ENCODE results near the gene STRN.

The STRN gene

DNA sequence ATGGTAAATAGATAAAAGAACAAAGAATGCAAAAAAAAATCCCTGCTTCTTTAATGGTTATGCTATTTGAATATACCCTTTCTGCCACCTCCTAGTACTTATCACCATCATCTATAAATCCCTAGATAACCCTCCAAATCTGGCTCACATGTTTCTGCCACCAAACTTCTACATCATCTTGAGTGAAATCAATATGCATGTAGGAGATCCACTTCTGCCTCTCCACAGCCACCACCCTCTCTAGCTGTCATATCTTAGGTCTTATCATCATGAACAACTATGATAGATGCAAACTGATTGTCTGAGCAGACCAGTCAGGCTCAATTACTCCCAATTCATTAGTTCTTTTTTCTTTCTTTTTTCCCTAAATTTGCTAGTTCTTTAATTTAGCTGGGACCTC is 55.3 kb downstream of the STRN start:
- H3K27me3 ChIP-seq (ENCODE audit: insufficient read depth, poor library complexity, severe bottlenecking) = no peaks in the 10 kb centered on the region
- TF ChIP-seq REST (IDR thresholded peaks at IDR 0.05; ENCODE audit: insufficient replicate concordance, low read depth) (no peak), GABPA (IDR thresholded peaks at IDR 0.05; ENCODE audit: low read depth) (no peak), SPI1 (IDR thresholded peaks at IDR 0.05; ENCODE audit: borderline replicate concordance, low read depth) (no peak), POLR2AphosphoS5 (IDR thresholded peaks at IDR 0.05; ENCODE audit: low read depth) (no peak)
- TF ChIP-seq, protein P1, sequence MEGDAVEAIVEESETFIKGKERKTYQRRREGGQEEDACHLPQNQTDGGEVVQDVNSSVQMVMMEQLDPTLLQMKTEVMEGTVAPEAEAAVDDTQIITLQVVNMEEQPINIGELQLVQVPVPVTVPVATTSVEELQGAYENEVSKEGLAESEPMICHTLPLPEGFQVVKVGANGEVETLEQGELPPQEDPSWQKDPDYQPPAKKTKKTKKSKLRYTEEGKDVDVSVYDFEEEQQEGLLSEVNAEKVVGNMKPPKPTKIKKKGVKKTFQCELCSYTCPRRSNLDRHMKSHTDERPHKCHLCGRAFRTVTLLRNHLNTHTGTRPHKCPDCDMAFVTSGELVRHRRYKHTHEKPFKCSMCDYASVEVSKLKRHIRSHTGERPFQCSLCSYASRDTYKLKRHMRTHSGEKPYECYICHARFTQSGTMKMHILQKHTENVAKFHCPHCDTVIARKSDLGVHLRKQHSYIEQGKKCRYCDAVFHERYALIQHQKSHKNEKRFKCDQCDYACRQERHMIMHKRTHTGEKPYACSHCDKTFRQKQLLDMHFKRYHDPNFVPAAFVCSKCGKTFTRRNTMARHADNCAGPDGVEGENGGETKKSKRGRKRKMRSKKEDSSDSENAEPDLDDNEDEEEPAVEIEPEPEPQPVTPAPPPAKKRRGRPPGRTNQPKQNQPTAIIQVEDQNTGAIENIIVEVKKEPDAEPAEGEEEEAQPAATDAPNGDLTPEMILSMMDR (IDR thresholded peaks at IDR 0.05; ENCODE audit: insufficient read depth, low read length) = no peak
- no peak for DNase-seq (ENCODE audit: low read depth in 1 of 2, low spot score in 1 of 2)
- no peak overlapping the region for H3K4me3 ChIP-seq (replicated peaks; ENCODE audit: insufficient read depth, low read length)
- H3K27ac ChIP-seq (replicated peaks) = no peak overlapping the region

DNA sequence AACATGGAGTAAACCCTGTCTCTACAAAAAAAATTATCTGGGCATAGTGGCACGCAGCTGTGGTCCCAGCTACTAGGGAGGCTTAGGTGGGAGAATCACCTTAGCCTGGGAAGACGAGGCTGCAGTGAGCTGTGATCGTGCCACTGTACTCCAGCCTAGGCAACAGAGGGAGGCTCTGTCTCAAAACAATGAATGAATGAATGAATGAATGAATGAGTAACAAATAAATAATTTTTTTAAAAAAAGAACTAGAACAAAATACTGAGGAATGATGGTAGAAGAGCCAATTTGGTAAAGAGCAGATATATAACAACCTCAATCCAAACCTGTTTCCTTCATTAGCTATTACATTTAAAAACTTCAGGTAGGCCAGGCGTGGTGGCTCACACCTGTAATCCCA is 60.1 kb downstream of the STRN start:
- DNase-seq (ENCODE audit: low read depth in 1 of 2, low spot score in 1 of 2) = no peak
- no peaks in the 10 kb centered on the region for H3K27me3 ChIP-seq (ENCODE audit: insufficient read depth, poor library complexity, severe bottlenecking)
- no peak overlapping the region for H3K4me3 ChIP-seq (replicated peaks; ENCODE audit: insufficient read depth, low read length)
- H3K27ac ChIP-seq (replicated peaks) = no peak overlapping the region
- TF ChIP-seq REST (IDR thresholded peaks at IDR 0.05; ENCODE audit: insufficient replicate concordance, low read depth) (no peak), SPI1 (IDR thresholded peaks at IDR 0.05; ENCODE audit: borderline replicate concordance, low read depth) (no peak), POLR2AphosphoS5 (IDR thresholded peaks at IDR 0.05; ENCODE audit: low read depth) (no peak), GABPA (IDR thresholded peaks at IDR 0.05; ENCODE audit: low read depth) (no peak)

DNA sequence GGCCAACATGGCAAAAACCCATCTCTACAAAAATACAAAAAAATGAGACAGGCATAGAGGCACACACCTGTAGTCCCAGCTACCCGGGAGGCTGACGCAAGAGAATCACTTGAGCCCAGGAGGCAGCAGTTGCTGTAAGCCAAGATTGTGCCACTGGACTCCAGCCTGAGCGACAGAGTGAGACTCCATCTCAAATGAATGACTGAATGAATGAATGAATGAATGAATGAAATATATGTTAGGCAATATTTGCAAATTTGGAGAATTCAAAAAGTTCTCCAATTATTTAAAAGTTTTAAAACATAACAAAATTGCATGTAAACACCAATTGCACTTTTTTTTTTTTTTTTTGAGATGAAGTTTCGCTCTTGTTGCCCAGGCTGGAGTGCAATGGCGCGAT is 61.7 kb downstream of the STRN start:
- Histone ChIP-seq H3K4me3 (replicated peaks; ENCODE audit: insufficient read depth, low read length) (no peak overlapping the region), H3K27ac (replicated peaks) (no peak overlapping the region), H3K27me3 (ENCODE audit: insufficient read depth, poor library complexity, severe bottlenecking) (no peaks in the 10 kb centered on the region)
- peak in 1 of 2 experiments; percentile 3 for DNase-seq (ENCODE audit: low read depth in 1 of 2, low spot score in 1 of 2)
- TF ChIP-seq REST (IDR thresholded peaks at IDR 0.05; ENCODE audit: insufficient replicate concordance, low read depth) = no peak
- no peak for TF ChIP-seq GABPA (IDR thresholded peaks at IDR 0.05; ENCODE audit: low read depth)

GRCh38 chr2:36902385-36903120 is 63.8 kb downstream of the STRN start:
- Histone ChIP-seq H3K27me3 (ENCODE audit: insufficient read depth, poor library complexity, severe bottlenecking) (no peaks in the 10 kb centered on the region), H3K27ac (replicated peaks) (peak overlapping the region; percentile 39; the same call in 1 of the 2 replicates), H3K4me3 (replicated peaks; ENCODE audit: insufficient read depth, low read length) (no peak overlapping the region)
- no peak for DNase-seq (ENCODE audit: low read depth in 1 of 2, low spot score in 1 of 2)
- no peak for TF ChIP-seq POLR2AphosphoS5 (IDR thresholded peaks at IDR 0.05; ENCODE audit: low read depth)
- TF ChIP-seq GABPA (IDR thresholded peaks at IDR 0.05; ENCODE audit: low read depth) = no peak

Measured in HL-60 (cell line).